BLaER1 (cell line): ENCODE measurements around the gene SLC2A9.

Experiments used
- H3K27ac ChIP-seq: shearing (Covaris generic); formaldehyde crosslinking; 2 replicates; pipeline ENCODE4 v1.8.1; 2022
- H3K27me3 ChIP-seq: shearing (Covaris generic); formaldehyde crosslinking; 2 replicates; pipeline ENCODE4 v1.8.1; 2022
- H3K36me3 ChIP-seq: shearing (Covaris generic); formaldehyde crosslinking; 2 replicates; pipeline ENCODE4 v1.8.1; 2022
- H3K4me1 ChIP-seq: shearing (Covaris generic); formaldehyde crosslinking; 2 replicates; pipeline ENCODE4 v1.8.1; 2022
- H3K4me2 ChIP-seq: shearing (Covaris generic); formaldehyde crosslinking; 2 replicates; pipeline ENCODE4 v1.8.1; 2022
- H3K4me3 ChIP-seq: shearing (Covaris generic); formaldehyde crosslinking; 2 replicates; pipeline ENCODE4 v1.8.1; 2022
- H3K9ac ChIP-seq: shearing (Covaris generic); formaldehyde crosslinking; 2 replicates; pipeline ENCODE4 v1.8.1; 2022
- H3K9me3 ChIP-seq: shearing (Covaris generic); formaldehyde crosslinking; 2 replicates; pipeline ENCODE4 v1.8.1; 2022
- H4K20me1 ChIP-seq: shearing (Covaris generic); formaldehyde crosslinking; 2 replicates; pipeline ENCODE4 v1.8.1; 2022
- Cebpa-rat ChIP-seq: shearing (Covaris generic); IDR thresholded peaks from 2 replicates; pipeline ENCODE4 v1.8.1; 2022

Gene SLC2A9

GRCh38 chr4:10022346-10023049 is 1.2 kb upstream of the SLC2A9 start:
- Histone ChIP-seq H3K9me3 (no peaks in the 10 kb centered on the region), H3K9ac (peak overlapping the region; percentile 17; the same call in 1 of the 2 replicates), H3K4me2 (peak overlapping the region; percentile 77), H4K20me1 (no peaks in the 10 kb centered on the region), H3K27ac (peak overlapping the region; percentile 79), H3K4me3 (no peak overlapping the region), H3K36me3 (no peaks in the 10 kb centered on the region), H3K4me1 (peaks cover 78% of the 10 kb centered on the region), H3K27me3 (no peaks in the 10 kb centered on the region)
- no peak for TF ChIP-seq Cebpa-rat

GRCh38 chr4:10021653-10022023 is 341 bp upstream of the SLC2A9 start:
- Histone ChIP-seq H3K4me3 (no peak overlapping the region), H3K4me1 (peaks cover 78% of the 10 kb centered on the region), H3K9me3 (no peaks in the 10 kb centered on the region), H3K9ac (peak overlapping the region; percentile 55; the same call in 1 of the 2 replicates), H3K4me2 (peak overlapping the region; percentile 77), H3K36me3 (no peaks in the 10 kb centered on the region), H3K27ac (peak overlapping the region; percentile 79), H3K27me3 (no peaks in the 10 kb centered on the region), H4K20me1 (no peaks in the 10 kb centered on the region)
- no peak for TF ChIP-seq Cebpa-rat

GRCh38 chr4:10020106-10020505 is 1.2 kb downstream of the SLC2A9 start:
- no peaks in the 10 kb centered on the region for H3K36me3 ChIP-seq
- no peaks in the 10 kb centered on the region for H4K20me1 ChIP-seq
- peak overlapping the region; percentile 77 for H3K4me2 ChIP-seq
- no peak for TF ChIP-seq Cebpa-rat
- H3K9ac ChIP-seq = no peak overlapping the region
- H3K27me3 ChIP-seq = no peaks in the 10 kb centered on the region
- peaks cover 81% of the 10 kb centered on the region for H3K4me1 ChIP-seq
- no peak overlapping the region for H3K4me3 ChIP-seq
- H3K27ac ChIP-seq = no peak overlapping the region
- no peaks in the 10 kb centered on the region for H3K9me3 ChIP-seq

GRCh38 chr4:10019521-10020051 is 1.7 kb downstream of the SLC2A9 start:
- no peaks in the 10 kb centered on the region for H3K9me3 ChIP-seq
- peaks cover 81% of the 10 kb centered on the region for H3K4me1 ChIP-seq
- H3K4me2 ChIP-seq = peak overlapping the region; percentile 89
- peak overlapping the region; percentile 80 for H3K9ac ChIP-seq
- peak overlapping the region; percentile 86 for H3K27ac ChIP-seq
- no peaks in the 10 kb centered on the region for H3K36me3 ChIP-seq
- H3K4me3 ChIP-seq = peak overlapping the region; percentile 62
- no peaks in the 10 kb centered on the region for H3K27me3 ChIP-seq
- TF ChIP-seq Cebpa-rat = no peak
- no peaks in the 10 kb centered on the region for H4K20me1 ChIP-seq

GRCh38 chr4:10018818-10019461 is 2.4 kb downstream of the SLC2A9 start:
- H3K27ac ChIP-seq = peak overlapping the region; percentile 86

GRCh38 chr4:10017037-10017893 is 4.0 kb downstream of the SLC2A9 start:
- H3K27me3 ChIP-seq = no peaks in the 10 kb centered on the region
- peaks cover 67% of the 10 kb centered on the region for H3K4me1 ChIP-seq
- peak overlapping the region; percentile 89; the same call in 1 of the 2 replicates for H3K4me2 ChIP-seq
- TF ChIP-seq Cebpa-rat = no peak
- no peak overlapping the region for H3K4me3 ChIP-seq
- H3K9me3 ChIP-seq = no peaks in the 10 kb centered on the region
- no peak overlapping the region for H3K27ac ChIP-seq
- H4K20me1 ChIP-seq = no peaks in the 10 kb centered on the region
- no peaks in the 10 kb centered on the region for H3K36me3 ChIP-seq
- no peak overlapping the region for H3K9ac ChIP-seq

More at GRCh38 chr4:10018818-10019461, 2.4 kb downstream of the SLC2A9 start:
- TF ChIP-seq Cebpa-rat = no peak
- Histone ChIP-seq H3K36me3 (no peaks in the 10 kb centered on the region), H3K9me3 (no peaks in the 10 kb centered on the region), H3K4me2 (peak overlapping the region; percentile 89), H4K20me1 (no peaks in the 10 kb centered on the region), H3K9ac (peak overlapping the region; percentile 80), H3K4me1 (peaks cover 82% of the 10 kb centered on the region), H3K27me3 (no peaks in the 10 kb centered on the region), H3K4me3 (peak overlapping the region; percentile 62)

- Histone ChIP-seq H3K36me3 (no peaks in the 10 kb centered on the region), H4K20me1 (no peaks in the 10 kb centered on the region), H3K27me3 (no peaks in the 10 kb centered on the region), H3K4me3 (no peak overlapping the region), H3K9me3 (no peaks in the 10 kb centered on the region), H3K4me1 (peaks cover 56% of the 10 kb centered on the region), H3K9ac (no peak overlapping the region), H3K27ac (no peak overlapping the region; the same call in 1 of the 2 replicates), H3K4me2 (no peak overlapping the region)
- TF ChIP-seq Cebpa-rat = no peak
These were observed 5.1 kb downstream of the SLC2A9 start for GRCh38 chr4:10016169-10016568.

GRCh38 chr4:10015140-10015753 is 6.0 kb downstream of the SLC2A9 start:
- H3K9me3 ChIP-seq = no peaks in the 10 kb centered on the region
- H3K4me2 ChIP-seq = peak overlapping the region; percentile 62
- H3K4me3 ChIP-seq = no peak overlapping the region
- H3K9ac ChIP-seq = no peak overlapping the region
- no peaks in the 10 kb centered on the region for H3K27me3 ChIP-seq
- H3K4me1 ChIP-seq = peaks cover 50% of the 10 kb centered on the region
- no peak for TF ChIP-seq Cebpa-rat
- peak overlapping the region; percentile 27; the same call in 1 of the 2 replicates for H3K27ac ChIP-seq
- H4K20me1 ChIP-seq = no peaks in the 10 kb centered on the region
- no peaks in the 10 kb centered on the region for H3K36me3 ChIP-seq

- no peak overlapping the region for H3K9ac ChIP-seq
- no peak for TF ChIP-seq Cebpa-rat
- H3K36me3 ChIP-seq = no peaks in the 10 kb centered on the region
- H3K4me3 ChIP-seq = no peak overlapping the region
- no peaks in the 10 kb centered on the region for H3K9me3 ChIP-seq
- H3K27ac ChIP-seq = 0 out of 2 replicates have a peak overlapping the region, but pooled peaks have one; percentile 14
- H3K4me1 ChIP-seq = peaks cover 44% of the 10 kb centered on the region
- H3K4me2 ChIP-seq = peak overlapping the region; percentile 62; the same call in 1 of the 2 replicates
- no peaks in the 10 kb centered on the region for H4K20me1 ChIP-seq
- H3K27me3 ChIP-seq = no peaks in the 10 kb centered on the region
These were observed 7.6 kb downstream of the SLC2A9 start for GRCh38 chr4:10013722-10014121.
